Measurements from ENCODE around the gene IRF4.
A peak's percentile ranks its signal among the peaks of the same experiment; 100 is the strongest.

Gene IRF4

DNA sequence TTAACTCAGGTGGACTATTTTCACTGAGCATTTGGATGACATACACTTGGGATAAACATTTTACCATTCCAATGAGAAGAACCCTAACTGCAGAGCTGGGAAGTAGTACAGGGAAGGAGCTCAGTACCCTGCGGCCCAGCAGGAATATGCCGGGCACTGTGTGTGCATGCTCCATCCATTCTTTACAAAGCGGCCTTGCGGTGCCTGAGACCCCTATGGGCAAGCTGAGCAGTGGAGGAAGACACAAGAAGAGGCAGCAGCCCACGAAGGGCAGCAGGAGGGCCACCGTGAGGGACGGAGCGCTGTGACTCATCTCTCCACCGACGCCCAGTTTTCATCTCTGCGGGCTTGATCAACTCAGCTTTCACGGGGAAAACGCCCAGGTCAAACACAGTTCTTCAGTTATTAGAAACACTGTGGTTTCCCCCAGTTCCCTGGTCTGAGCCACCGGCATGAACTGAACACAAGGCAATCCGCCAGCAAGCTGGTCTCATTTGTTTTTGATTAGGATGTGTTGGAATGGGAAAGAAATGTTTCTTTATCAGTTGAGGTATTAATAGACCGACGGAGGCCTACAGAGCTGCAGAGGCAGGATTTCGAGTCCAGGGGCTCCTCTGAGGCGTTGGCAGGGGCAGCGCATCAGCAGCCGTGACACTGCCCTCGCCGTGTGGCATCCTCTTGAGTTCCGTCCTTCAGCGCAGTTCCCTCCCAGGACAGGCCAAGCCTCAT, 44.9 kb downstream of the IRF4 start:
- no peak overlapping the region for H3K4me3 ChIP-seq (ENCODE audit: low read depth, low read length)
- DNase-seq (ENCODE audit: low read depth) = peak; percentile 74
- no peak for TF ChIP-seq CTCF (conservative IDR thresholded peaks at IDR 0.05; ENCODE audit: low read depth, low read length)

- peak; percentile 29 for DNase-seq (ENCODE audit: low read depth)
- H3K4me3 ChIP-seq (ENCODE audit: low read depth, low read length) = no peak overlapping the region
- no peak for TF ChIP-seq CTCF (conservative IDR thresholded peaks at IDR 0.05; ENCODE audit: low read depth, low read length)
Observed at GRCh38 chr6:437037-437392, 45.5 kb downstream of the IRF4 start.

GRCh38 chr6:438634-439170, 47.1 kb downstream of the IRF4 start:
- TF ChIP-seq CTCF (conservative IDR thresholded peaks at IDR 0.05; ENCODE audit: low read depth, low read length) = no peak
- no peak for DNase-seq (ENCODE audit: low read depth)
- H3K4me3 ChIP-seq (ENCODE audit: low read depth, low read length) = no peak overlapping the region

DNA sequence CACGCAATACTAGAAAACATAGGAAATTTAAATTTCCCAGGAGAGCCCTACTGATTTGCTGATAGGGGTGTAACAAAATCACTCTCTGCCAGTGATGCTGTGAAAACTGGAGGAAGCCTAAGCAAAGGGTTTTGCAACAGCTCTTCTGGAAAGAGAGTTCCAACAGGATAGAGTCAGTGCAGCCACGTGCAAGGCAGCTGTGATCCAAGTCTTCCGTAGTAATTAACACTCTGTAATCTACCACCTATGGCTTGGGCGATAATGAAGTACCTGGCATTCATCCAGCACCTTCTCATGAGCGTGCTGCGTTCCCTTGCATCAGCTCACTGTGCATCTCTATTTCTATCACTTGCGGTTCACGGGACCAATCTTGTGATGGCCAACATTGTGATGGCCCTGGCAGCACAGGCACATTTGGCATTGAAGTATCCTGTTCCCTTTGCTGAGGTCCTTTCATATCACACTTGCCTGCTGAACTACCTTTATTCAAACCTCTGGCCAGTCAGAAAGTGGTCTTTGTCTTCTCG, 48.2 kb downstream of the IRF4 start:
- H3K4me3 ChIP-seq (ENCODE audit: low read depth, low read length) = no peak overlapping the region
- TF ChIP-seq CTCF (conservative IDR thresholded peaks at IDR 0.05; ENCODE audit: low read depth, low read length) = no peak
- DNase-seq (ENCODE audit: low read depth) = no peak

DNA sequence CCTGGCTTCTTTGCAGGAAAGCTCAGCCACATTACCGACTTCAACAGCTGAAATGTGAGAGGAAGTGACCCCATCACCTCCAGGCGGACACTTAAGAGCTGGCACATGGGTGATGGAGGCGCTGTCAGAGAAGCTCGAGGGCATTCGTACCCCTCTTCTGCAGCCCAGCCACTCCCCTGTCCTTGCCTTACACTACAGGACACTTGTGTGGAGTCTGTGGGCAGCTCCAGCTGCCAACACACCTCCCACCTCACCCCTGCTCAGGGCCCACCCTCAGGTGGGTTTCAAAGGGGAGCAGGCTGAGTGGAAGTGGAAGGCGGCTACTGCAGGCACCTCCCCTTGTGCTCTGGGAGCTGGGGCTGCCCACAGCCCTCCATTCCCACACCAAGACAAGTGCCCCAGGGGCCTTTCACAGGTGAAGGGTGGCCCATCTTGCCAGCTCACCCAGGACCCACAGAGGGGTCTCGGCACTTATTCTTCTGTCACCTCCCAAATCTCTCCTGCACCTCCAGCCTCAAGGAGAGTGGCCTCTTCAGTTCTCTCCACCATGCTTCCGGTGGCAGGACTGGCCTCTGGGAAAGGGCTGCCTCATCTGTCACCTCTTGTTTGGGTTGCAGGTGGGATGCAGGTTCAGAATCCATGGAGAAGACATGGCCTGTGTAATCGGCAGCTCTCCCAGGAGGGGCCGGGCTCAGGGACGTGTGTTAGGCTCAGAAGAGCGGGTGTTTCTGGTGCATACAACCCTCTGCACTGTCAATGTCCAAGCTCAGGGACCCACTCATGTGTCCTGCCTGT, 49.8 kb downstream of the IRF4 start:
- H3K4me3 ChIP-seq (ENCODE audit: low read depth, low read length) = no peak overlapping the region
- TF ChIP-seq CTCF (conservative IDR thresholded peaks at IDR 0.05; ENCODE audit: low read depth, low read length) = no peak
- no peak for DNase-seq (ENCODE audit: low read depth)

DNA sequence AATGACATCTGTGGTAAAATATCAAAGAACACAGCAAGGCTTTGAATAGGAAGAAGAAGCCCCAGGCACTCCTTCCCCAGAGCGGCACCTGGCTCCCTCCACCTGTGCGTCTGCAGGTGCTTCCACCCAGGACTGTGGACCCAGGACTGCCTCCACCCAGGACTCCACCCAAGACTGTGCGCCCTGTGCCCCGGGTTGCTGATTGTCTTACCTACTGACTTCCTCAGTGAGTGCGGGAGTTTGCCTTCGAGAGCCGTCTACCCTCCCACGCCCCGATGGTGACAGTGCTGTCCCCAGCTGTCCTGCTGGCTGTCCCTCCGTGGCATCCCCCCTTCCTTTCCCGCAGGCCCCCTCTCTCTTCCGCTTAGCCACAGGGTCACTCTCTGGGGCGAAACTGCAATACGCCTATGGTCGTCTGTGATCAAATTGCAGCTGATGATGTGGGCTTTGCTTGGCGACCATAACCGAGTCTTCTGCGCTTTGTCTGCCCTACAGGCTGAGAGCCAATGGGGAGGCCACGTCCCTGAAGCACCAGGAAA, 52.1 kb downstream of the IRF4 start:
- no peak for TF ChIP-seq CTCF (conservative IDR thresholded peaks at IDR 0.05; ENCODE audit: low read depth, low read length)
- no peak for DNase-seq (ENCODE audit: low read depth)
- H3K4me3 ChIP-seq (ENCODE audit: low read depth, low read length) = no peak overlapping the region
